ENCODE results near the gene PLXNB3.
"Not testable (repeated sequence)": the region's sequence is repeated elsewhere in the genome, so short reads cannot be mapped to it uniquely, and the experiment has no call there.

Gene PLXNB3

GRCh38 chrX:153807976-153808375 lies 43.9 kb downstream of the PLXNB3 start:
- DNase-seq (ENCODE audit: low read depth in 1 of 2, low spot score in 1 of 2): no peak
- TF ChIP-seq JUND (IDR thresholded peaks at IDR 0.05; ENCODE audit: low read depth): no peak
- in situ Hi-C loops (cut with HindIII; ENCODE audit: low pct_unique_long_range_greater_than_20kb, low sequenced_read_pairs): no loop called here

GRCh38 chrX:153812220-153812619 lies 48.2 kb downstream of the PLXNB3 start:
- DNase-seq (ENCODE audit: low read depth in 1 of 2, low spot score in 1 of 2): no peak
- in situ Hi-C loops (cut with HindIII; ENCODE audit: low pct_unique_long_range_greater_than_20kb, low sequenced_read_pairs): no loop called here
- TF ChIP-seq JUND (IDR thresholded peaks at IDR 0.05; ENCODE audit: low read depth): no peak

GRCh38 chrX:153813161-153813560 lies 49.1 kb downstream of the PLXNB3 start:
- TF ChIP-seq JUND (IDR thresholded peaks at IDR 0.05; ENCODE audit: low read depth): no peak
- DNase-seq (ENCODE audit: low read depth in 1 of 2, low spot score in 1 of 2): no peak
- in situ Hi-C loops (cut with HindIII; ENCODE audit: low pct_unique_long_range_greater_than_20kb, low sequenced_read_pairs): no loop called here

- in situ Hi-C loops (cut with HindIII; ENCODE audit: low pct_unique_long_range_greater_than_20kb, low sequenced_read_pairs): no loop called here
- TF ChIP-seq JUND (IDR thresholded peaks at IDR 0.05; ENCODE audit: low read depth): no peak
- DNase-seq (ENCODE audit: low read depth in 1 of 2, low spot score in 1 of 2): no peak
These were observed 50.7 kb downstream of the PLXNB3 start for GRCh38 chrX:153814591-153815315.

DNA sequence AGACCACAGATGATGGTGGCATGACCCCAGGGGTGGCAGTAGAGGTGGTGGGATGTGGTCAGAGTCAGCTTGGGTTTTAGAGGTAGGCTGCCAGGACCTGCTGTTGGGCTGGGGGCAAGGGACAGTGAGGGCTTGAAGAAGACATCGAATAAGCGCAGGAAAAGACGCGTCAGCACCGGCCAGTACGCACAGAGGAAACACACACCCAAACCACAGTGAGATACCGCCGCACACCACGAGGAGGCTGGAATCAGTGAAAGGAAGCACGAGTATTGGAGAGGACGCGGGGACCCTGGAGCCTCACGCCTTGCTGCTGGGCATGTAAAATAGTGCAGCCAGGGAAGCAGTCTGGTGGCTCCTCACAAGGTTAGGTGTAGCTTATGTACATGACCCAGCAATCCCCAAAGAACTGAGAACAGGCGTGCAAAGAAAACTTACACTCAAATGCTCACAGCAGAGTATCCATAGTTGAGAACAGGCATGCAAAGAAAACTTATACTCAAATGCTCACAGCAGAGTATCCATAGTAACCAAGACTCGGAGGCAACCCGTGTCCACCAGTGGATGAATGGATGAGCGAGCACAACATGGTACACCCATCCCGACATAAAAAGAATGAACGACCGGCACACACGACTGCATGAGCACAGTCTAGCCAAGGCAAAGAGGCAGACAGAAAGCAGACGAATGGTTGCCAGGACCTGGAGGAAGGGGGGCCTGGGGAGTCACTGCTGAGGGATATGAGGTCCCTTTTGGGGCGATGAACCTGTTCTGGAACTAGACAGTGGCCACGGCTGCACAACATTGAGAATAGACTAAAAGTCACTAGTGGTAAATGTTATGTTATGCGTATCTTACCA lies 53.0 kb downstream of the PLXNB3 start:
- no peak for DNase-seq (ENCODE audit: low read depth in 1 of 2, low spot score in 1 of 2)

DNA sequence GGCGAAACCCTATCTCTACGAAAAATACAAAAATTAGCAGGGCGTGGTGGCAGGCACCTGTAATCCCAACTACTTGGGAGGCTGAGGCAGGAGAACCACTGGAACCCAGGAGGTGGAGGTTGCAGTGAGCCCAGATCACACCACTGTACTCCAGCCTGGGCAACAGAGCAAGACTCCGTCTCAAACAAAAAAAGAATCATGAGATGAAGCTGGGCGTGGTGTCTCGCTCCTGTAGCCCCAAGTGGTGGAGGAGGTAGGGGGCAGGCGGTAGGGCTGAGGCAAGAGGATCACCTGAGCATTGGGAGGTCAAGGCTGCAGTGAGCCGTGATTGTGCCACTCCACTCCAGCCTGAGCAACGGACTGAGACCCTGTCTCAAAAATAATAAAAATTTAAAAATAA lies 54.0 kb downstream of the PLXNB3 start:
- DNase-seq (ENCODE audit: low read depth in 1 of 2, low spot score in 1 of 2); in situ Hi-C loops (cut with HindIII; ENCODE audit: low pct_unique_long_range_greater_than_20kb, low sequenced_read_pairs): not testable (repeated sequence)

More for the DNA sequence above, 53.0 kb downstream of the PLXNB3 start:
- no peak for TF ChIP-seq JUND (IDR thresholded peaks at IDR 0.05; ENCODE audit: low read depth)
- in situ Hi-C loops (cut with HindIII; ENCODE audit: low pct_unique_long_range_greater_than_20kb, low sequenced_read_pairs): no loop called here

GRCh38 chrX:153818571-153819383 lies 54.7 kb downstream of the PLXNB3 start:
- TF ChIP-seq JUND (IDR thresholded peaks at IDR 0.05; ENCODE audit: low read depth): no peak
- DNase-seq (ENCODE audit: low read depth in 1 of 2, low spot score in 1 of 2): peak; percentile 16 to 51
- in situ Hi-C loops (cut with HindIII; ENCODE audit: low pct_unique_long_range_greater_than_20kb, low sequenced_read_pairs): no loop called here

DNA sequence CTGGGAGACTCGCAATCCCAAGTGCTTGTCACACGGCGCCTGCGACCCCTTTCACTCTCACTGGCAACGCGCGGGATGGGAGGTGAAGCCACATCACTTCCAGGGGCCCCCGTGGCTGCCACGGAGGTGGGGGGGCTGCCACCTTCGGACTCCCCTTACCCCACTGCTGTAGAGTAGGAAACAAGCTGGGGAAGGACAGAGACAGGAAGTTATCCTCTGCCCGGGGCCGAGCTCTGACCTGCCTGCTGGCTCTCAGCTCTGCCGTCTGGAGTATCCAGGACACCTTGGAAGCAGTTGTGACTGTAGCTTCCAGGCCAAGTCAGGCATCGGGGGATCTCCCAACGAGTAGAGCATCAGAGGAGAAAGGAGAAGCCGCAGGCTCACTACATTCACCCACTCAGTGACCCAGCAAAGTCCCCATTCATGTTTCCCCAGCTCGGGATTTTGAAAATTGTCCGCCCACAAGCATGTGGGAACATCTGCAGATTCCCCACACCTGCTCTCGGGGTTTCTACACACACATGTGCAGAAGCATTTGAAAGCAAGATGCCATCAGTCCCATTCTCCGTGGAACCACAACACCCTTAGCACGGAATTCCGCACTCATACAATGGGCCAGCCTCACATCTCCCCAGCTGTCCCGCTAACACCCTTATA lies 55.5 kb downstream of the PLXNB3 start:
- no peak for DNase-seq (ENCODE audit: low read depth in 1 of 2, low spot score in 1 of 2)
- TF ChIP-seq JUND (IDR thresholded peaks at IDR 0.05; ENCODE audit: low read depth): no peak
- in situ Hi-C loops (cut with HindIII; ENCODE audit: low pct_unique_long_range_greater_than_20kb, low sequenced_read_pairs): no loop called here

DNA sequence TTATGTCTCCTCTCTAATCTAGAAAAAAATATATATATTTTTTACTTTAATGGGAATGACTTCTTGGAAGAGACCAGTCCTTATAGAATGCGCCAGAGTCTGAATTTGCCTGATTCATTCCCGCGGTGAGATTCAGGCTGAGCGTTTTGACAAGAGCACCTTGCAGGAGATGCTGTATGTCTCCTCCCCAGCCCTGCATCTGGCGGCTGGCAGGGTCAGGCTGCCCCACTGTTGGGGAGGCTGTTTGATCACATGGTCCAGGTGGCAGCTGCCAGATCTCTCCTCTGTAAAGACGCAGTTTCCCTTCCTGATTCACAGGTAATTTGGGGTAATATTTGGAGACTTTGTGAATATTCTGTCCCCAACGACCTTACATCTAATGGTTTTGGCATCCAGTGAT lies 56.6 kb downstream of the PLXNB3 start:
- no peak for DNase-seq (ENCODE audit: low read depth in 1 of 2, low spot score in 1 of 2)
- TF ChIP-seq JUND (IDR thresholded peaks at IDR 0.05; ENCODE audit: low read depth): no peak
- in situ Hi-C loops (cut with HindIII; ENCODE audit: low pct_unique_long_range_greater_than_20kb, low sequenced_read_pairs): no loop called here

- in situ Hi-C loops (cut with HindIII; ENCODE audit: low pct_unique_long_range_greater_than_20kb, low sequenced_read_pairs): no loop called here
- TF ChIP-seq JUND (IDR thresholded peaks at IDR 0.05; ENCODE audit: low read depth): no peak
- no peak for DNase-seq (ENCODE audit: low read depth in 1 of 2, low spot score in 1 of 2)
These were observed 57.0 kb downstream of the PLXNB3 start for GRCh38 chrX:153821066-153821465.

GRCh38 chrX:153824348-153824747 lies 60.3 kb downstream of the PLXNB3 start:
- no peak for TF ChIP-seq JUND (IDR thresholded peaks at IDR 0.05; ENCODE audit: low read depth)
- in situ Hi-C loops (cut with HindIII; ENCODE audit: low pct_unique_long_range_greater_than_20kb, low sequenced_read_pairs): no loop called here
- no peak for DNase-seq (ENCODE audit: low read depth in 1 of 2, low spot score in 1 of 2)

GRCh38 chrX:153825042-153825441 lies 61.0 kb downstream of the PLXNB3 start:
- no peak for DNase-seq (ENCODE audit: low read depth in 1 of 2, low spot score in 1 of 2)
- in situ Hi-C loops (cut with HindIII; ENCODE audit: low pct_unique_long_range_greater_than_20kb, low sequenced_read_pairs): no loop called here
- no peak for TF ChIP-seq JUND (IDR thresholded peaks at IDR 0.05; ENCODE audit: low read depth)
